Subcutaneous preadipocyte (primary cell): ENCODE data around the gene ZFYVE27. TPM values are rescaled to one million over a fixed set of nuclear protein-coding genes. Genes with fewer than 3 reads are reported as not detected.

Experiments
- total RNA-seq: library from RNA; depleted of rRNA; stranded (reverse); fragments of >200 nt; gene quantifications from 2 replicates; pipeline ENCODE4 v1.2.3, GENCODE V29; 2012

The ZFYVE27 gene
- 11.8 and 19.0 TPM in 2 replicates for total RNA-seq

DNA sequence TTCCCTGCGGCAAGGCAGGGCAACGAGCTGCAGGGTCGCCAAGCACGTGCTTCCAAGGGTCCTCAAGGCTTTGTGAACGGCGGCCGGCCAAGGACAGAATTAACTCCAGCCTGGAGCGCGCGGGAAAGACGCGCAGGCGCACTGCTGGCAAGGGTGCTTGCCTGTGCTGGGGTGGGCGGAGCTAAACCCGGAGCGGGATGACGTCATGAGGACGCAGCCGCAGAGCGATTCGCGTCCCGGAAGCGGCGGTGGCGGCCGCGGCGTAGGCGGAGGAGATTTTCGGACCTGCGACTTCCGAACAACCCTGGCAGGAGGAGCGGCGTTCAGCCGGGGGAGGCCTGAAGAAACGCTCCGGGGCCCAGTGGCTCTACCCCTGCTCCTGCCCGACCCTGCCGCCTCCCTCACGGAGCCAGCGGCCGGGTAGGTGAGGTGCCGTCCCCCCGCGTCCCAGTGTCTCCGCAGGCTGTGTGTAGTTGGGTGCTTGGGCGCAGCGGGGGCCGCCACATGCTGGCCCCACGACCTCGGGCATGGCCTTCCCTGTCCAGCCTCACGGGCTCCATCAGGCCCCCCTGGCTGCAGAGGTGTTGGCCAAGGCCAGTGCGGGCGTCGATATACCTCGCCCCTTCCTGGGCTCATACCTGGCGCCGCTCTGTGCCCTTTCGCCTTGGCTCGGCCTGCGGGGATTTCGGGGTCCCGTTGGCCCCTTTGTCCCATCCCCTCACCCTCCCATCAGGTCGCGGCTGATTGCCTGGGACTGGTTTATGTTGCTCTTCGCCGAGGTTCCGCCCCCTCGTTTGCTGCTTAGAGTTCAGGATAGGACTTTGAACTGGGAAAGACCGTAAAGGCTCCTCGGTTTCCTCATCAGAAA is at the start of gene ZFYVE27:
Gene ZFYVE27 (plus strand): TSS at position 227 of the 868 bp plus-strand sequence. CDS start 1,350 bp downstream, outside the sequence.

DNA sequence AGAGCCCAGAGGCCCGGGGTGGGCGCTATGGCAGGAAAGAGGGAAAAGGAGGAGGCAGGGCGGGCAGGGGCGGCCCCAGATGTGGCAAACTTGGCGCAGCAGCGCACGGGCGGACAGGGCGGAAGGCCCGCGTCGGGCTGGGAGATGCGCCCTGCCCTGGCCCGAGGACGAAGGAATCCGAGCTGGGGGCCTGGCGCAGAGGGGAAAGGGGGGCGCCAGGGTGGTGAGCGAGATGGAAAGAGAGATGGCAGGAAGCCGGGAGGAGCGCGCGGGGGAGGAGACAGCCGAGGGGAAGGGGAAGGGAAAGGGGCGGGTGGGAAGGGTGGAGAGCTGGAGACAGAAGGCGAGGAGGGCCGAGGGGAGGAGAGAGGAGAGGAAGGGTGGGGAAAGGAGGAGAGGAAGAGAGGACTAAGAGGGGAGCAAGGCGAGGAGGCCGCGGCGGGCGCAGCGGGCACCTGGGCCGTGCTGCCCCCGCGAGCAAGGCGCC is 23.5 kb upstream of the ZFYVE27 start, which contains the start of gene MARVELD1:
Gene MARVELD1 (plus strand): TSS at position 392 of the 487 bp plus-strand sequence. CDS start 147 bp downstream, outside the sequence.

GRCh38 chr10:97771913-97772823 is 35.2 kb downstream of the ZFYVE27 start, which contains the start of gene SFRP5:
TSS of gene SFRP5 (minus strand) at chr10:97771999. CDS start at chr10:97771833, 166 bp downstream.

Other genes starting within 250 kb of the ZFYVE27 start
- gene MMS19, start 238.7 kb upstream of the ZFYVE27 start, total RNA-seq = 81.2 and 105 TPM in 2 replicates
- 15.8 and 22.8 TPM in 2 replicates for gene UBTD1, start 238.2 kb upstream of the ZFYVE27 start, total RNA-seq
- 1.8 and 2.9 TPM in 2 replicates for gene ANKRD2, start 164.3 kb upstream of the ZFYVE27 start, total RNA-seq
- 2.5 and 2.6 TPM in 2 replicates for gene HOGA1, start 152.7 kb upstream of the ZFYVE27 start, total RNA-seq
- gene C10orf62, start 147.4 kb upstream of the ZFYVE27 start, total RNA-seq = 0.20 TPM in 1 of 2 replicates, not detected in the other
- gene MORN4, start 103.6 kb upstream of the ZFYVE27 start, total RNA-seq = 3.7 and 4.0 TPM in 2 replicates
- 22.4 and 23.3 TPM in 2 replicates for gene PI4K2A, start 96.5 kb upstream of the ZFYVE27 start, total RNA-seq
- gene AVPI1, start 49.9 kb upstream of the ZFYVE27 start, total RNA-seq = 20.9 and 37.1 TPM in 2 replicates
- 39.9 and 46.3 TPM in 2 replicates for gene MARVELD1, start 23.4 kb upstream of the ZFYVE27 start, total RNA-seq
- not detected in 2 replicates for gene SFRP5, start 34.9 kb downstream of the ZFYVE27 start, total RNA-seq
- under 0.01 TPM in 2 replicates for gene GOLGA7B, start 112.7 kb downstream of the ZFYVE27 start, total RNA-seq